HG02981 (cell line): ENCODE data around the gene TRIO.

Experiments
- ATAC-seq: cut with Tn5 transposase; IDR thresholded peaks from one replicate; pipeline ENCODE4 v1.9.1; 2021; ENCODE audit warnings: mild to moderate bottlenecking, moderate library complexity; ENCODE audit not compliant: unreplicated experiment

Gene TRIO

DNA sequence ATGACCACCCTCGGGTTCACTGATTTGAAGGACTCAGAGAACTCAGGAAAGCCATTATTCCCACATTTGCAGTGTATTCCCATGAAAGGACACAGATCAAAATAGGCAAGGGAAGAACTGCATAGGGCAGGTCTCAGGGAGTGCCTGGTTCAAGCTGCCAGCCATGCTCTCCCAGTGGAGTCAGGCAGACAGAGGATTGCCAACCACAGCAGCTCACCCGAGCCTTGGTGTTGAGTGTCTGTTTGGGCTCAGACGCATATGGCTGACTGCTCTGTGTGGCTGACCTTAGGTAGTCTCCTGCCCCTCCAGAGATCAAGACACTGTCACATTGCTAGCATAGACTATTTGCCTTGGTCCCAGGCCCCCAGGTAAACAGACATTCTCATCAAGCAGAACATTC is 322.6 kb downstream of the TRIO start:
- ATAC-seq = no peak

GRCh38 chr5:14467251-14467650 is 324.1 kb downstream of the TRIO start:
- no peak for ATAC-seq

- no peak for ATAC-seq
Measured at GRCh38 chr5:14467886-14468285, 324.7 kb downstream of the TRIO start.

GRCh38 chr5:14469551-14470377 is 326.6 kb downstream of the TRIO start:
- no peak for ATAC-seq

DNA sequence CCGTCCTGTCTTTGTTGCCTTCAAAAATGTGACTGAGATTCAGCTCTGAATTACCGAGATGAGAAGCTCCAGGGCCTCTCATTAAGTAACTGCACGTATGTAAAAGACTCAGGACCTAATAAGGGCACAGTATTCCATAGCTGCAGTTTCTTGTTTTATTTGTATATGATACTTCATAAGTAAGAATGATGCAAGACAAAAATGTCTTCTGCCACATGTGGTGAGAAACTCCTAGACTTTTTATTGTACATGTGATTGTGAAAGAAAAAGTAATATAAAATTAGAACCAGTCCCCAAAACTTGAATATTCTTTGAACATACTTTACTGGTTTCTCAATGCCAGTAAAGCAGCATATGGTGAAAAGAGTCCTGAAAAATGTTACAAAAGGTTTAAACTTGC is 328.4 kb downstream of the TRIO start:
- no peak for ATAC-seq

DNA sequence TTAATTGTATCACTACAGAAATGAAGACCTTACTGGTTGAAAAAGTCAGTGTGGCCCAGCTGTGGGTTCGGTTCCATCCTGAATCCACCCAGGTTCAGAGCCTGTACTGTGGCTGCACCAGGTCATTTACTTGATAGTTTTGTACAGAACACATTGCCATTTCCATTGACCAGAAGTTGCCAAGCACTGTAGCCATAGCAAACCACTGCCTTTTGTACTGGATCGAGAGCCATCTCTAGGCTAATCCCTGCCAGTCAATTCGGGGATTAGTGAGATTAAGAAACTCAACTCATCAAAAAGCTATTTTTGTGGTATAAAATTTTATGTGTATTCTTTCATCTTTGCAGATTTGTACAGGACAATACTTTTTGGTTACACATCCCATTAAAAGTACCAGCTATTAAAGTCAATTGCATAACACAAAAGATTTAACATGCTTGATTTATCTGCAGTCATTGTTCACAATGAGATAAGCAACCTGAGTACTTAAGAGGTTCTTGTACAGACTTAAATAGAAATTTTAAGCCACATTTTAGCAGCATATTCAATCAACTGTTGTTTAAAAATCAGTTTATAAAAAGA is 329.9 kb downstream of the TRIO start:
- ATAC-seq = no peak

DNA sequence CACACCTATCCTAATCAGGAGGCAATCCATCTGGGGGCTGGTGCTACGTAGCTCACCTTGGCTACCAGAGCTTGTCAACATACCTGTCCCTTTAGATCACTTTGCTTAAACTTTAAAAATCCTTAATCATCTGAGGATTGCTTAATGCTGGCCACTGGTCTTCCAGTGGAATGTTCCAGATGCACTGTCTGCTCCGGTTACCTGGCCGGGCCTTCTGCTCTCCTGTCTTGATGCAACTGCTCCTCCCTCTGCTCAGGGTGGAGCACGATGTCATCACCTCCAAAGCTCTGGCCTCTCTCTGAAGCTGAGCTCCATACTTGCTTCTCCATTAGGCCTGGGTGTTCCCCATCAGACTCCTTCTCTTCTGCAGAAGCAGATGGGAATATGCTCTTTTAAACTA is 331.9 kb downstream of the TRIO start:
- no peak for ATAC-seq

DNA sequence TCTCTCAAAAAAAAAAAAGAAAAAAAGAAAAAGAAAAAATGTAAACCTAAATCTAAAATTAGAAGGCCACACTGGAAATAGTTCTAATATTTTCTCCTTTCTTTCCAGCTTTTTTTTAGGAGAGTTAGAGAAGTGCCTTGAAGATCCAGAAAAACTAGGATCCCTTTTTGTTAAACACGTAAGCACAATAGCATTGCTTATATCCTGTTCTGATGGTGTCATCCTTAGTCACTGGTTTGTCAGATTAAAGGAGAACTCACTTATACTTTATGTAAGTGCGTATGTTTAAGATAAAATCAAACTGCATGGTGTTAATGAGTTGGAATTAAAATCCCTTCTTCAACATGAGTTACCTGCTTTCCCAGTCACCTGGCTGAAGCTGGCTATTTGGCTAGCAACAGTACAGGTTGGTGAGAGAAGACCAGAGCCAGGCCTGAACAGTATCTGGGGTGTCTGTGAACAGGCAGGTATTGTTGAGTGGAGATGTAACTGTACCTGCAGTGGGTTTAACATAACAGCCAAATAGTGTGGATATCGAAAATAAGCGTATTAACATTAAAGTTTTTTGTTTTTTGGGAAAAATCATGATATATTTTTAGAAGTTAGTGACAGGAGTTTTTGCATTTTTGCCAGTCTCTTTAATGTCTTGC is 333.8 kb downstream of the TRIO start:
- no peak for ATAC-seq

DNA sequence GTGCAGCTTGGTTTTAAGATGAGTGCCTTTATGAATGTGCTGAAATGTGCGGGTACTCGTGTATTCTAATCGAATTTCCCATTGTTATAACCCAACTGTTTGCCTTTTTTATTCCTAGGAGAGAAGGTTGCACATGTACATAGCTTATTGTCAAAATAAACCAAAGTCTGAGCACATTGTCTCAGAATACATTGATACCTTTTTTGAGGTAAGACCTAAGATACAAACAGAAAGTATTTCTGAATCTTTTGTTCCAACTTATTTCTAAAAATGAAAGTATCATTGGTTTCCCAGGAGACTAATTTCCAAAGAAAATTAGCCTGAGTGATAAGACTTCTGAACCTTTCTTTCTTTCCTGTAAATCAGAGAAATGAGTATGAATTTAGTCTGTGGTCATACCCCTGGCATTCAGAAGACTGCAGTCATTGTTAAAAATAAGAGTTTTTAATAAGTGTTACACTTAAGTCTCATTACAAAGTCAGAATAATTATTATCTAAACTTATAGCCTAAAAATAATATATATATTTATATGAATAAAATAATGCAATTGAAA is 336.1 kb downstream of the TRIO start:
- ATAC-seq = no peak

DNA sequence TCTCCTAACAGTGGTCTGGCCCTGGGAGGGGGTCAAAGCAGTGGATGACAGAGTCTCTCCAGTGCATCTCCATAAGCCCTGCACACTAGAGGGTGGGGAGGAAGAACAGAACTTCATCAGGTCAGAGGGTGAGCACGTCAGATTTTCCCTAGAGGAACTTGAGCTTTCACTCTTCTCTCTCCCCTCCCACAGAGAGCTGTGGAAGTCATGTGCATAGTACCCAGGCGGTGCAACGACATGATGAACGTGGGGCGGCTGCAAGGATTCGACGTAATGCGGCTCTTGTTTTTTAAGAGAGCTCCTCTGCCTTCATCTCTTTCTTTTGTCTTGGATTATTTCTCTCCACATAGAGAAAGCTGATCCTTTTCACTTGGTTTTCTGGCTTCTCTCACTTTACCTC is 338.2 kb downstream of the TRIO start:
- ATAC-seq = no peak

- ATAC-seq = no peak
Measured at GRCh38 chr5:14482085-14482484, 338.9 kb downstream of the TRIO start.

- no peak for ATAC-seq
Measured at GRCh38 chr5:14483504-14484157, 340.5 kb downstream of the TRIO start.

- no peak for ATAC-seq
Measured at GRCh38 chr5:14486486-14486885, 343.3 kb downstream of the TRIO start.

GRCh38 chr5:14486996-14487896 is 344.1 kb downstream of the TRIO start:
- no peak for ATAC-seq

GRCh38 chr5:14487897-14488570 is 344.9 kb downstream of the TRIO start:
- no peak for ATAC-seq

DNA sequence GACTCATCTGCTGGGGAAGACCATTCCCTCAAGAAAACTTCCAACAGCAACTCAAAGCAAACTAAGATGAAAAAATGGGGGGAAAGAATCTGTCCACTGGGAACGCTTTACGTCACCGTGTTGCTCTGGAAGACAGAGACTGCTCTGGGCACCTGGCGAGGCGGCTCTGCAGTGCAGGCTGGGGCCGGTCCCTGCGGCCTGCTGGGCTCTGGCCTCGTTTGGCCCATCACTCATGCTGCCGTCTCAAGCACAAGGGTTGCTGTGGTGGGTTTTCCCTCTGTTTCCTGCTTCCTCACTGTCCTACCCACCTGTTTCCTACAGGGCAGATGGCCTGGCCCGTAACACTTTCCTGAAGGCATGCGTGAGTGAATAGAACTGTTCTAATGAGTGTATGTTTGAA is 345.6 kb downstream of the TRIO start:
- no peak for ATAC-seq

GRCh38 chr5:14489643-14490042 is 346.5 kb downstream of the TRIO start:
- no peak for ATAC-seq

- ATAC-seq = no peak
Measured at GRCh38 chr5:14490309-14490711, 347.2 kb downstream of the TRIO start.

DNA sequence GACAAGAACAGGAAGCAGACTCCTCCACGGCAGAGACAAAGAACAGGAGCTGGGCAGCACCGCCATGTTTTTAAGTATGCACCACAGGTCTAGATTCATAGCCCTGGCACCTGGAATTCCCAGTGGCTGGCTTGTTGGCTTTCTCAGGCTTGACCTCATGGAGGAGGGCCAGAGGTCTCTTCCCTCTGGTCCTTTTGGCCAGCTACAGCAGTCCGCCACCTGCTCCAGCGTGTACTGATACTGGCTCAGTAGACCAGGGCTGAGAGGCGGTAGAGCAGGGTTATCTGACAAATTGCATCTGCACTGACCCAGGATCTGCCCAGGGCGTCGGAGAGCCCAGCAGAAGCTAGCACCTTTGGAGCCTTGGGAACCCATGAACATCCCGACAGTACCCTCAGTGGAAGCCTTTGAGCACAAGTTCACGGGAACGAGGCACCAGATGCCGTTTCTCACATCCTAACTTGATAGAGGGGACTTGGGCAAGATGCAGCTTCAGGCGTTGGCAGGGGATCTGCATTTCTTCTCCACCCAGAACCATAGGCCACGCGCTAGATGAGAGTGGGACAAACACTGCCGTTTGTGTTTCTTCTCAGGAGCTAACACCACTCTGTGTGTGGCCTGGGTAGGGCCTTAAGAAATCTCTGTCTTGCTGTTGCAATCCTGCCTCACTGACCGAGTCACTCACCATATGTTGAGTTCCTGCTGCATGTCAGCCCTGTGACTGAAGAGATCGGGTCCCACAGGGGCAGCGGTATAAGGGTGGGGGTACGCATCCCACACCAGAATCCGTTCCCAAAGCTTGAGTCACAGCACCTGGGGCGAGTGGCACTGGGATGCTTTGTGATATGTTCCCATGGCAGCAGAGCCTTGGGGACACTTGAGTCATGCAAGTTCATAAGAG is 348.1 kb downstream of the TRIO start:
- no peak for ATAC-seq
